GM12878 (cell line): Measurements from ENCODE around the gene AXIN1. TPM values are rescaled to one million over a fixed set of nuclear protein-coding genes. Genes with fewer than 3 reads are reported as not detected.

Experiments used
- ATAC-seq: fragments of 200-7000 bp; cut with Tn5 transposase; 3 replicates; pipeline ENCODE4 v1.9.1; 2020; ENCODE audit warnings: mild to moderate bottlenecking, moderate library complexity
- BruUV-seq: library from RNA; stranded (reverse); fragments of 400-500 nt; replicated peaks from 2 replicates; lab custom pipeline; 2021; lab: Mats Ljungman, UMichigan
- CTCF ChIA-PET: fragments of 300-600 bp; sonication (Branson Sonifier 250); formaldehyde crosslinking; extraction: SDS; loops from one replicate; lab custom pipeline; 2021; ENCODE audit warnings: inconsistent platforms; lab: Yijun Ruan, JAX
- POLR2A ChIA-PET: fragments of 350-600 bp; formaldehyde crosslinking; extraction: SDS; loops from one replicate; lab custom pipeline; 2021; ENCODE audit warnings: inconsistent platforms; lab: Charles Lee
- RAD21 ChIA-PET: fragments of 300-600 bp; sonication (Branson Sonifier 250); formaldehyde crosslinking; loops from one replicate; lab custom pipeline; 2023; ENCODE audit warnings: antibody characterized with exemption; ENCODE audit not compliant: unreplicated experiment; lab: Charles Lee
- SMC1A ChIA-PET: fragments of 300-600 bp; sonication (Branson Sonifier 250); formaldehyde crosslinking; loops from one replicate; lab custom pipeline; 2023; ENCODE audit not compliant: unreplicated experiment, uncharacterized antibody; lab: Charles Lee
- DNase-seq: peaks from one replicate; pipeline ENCODE4 v3.0.0-alpha.2; 2011; ENCODE audit warnings: low read depth, low spot score
- FAIRE-seq: peaks from 3 replicates; lab custom pipeline; 2011; peaks lifted over from hg19 to GRCh38; lab: Jason Lieb, UNC
- H2AFZ ChIP-seq: 2 replicates; pipeline ENCODE4 v1.6.0; 2011; ENCODE audit warnings: low read depth, low read length, control low read depth; ENCODE audit not compliant: control insufficient read depth
- H3K27ac ChIP-seq: 2 replicates; pipeline ENCODE4 v1.5.1; 2011; ENCODE audit warnings: control low read depth; ENCODE audit not compliant: control insufficient read depth, insufficient read depth
- H3K27me3 ChIP-seq, 2 experiments: replicated peaks in 1 of 2; 2 replicates each; pipeline versions ENCODE4 v1.6.0 to v1.6.1; 2011; ENCODE audit warnings: low read length in 1 of 2; ENCODE audit not compliant: control insufficient read depth in 2 of 2, insufficient read depth in 2 of 2
- H3K36me3 ChIP-seq, 2 experiments: 2 replicates each; pipeline ENCODE4 v1.5.1; 2011; ENCODE audit warnings: low read length in 1 of 2; ENCODE audit not compliant: control insufficient read depth in 2 of 2, insufficient read depth in 2 of 2
- H3K4me1 ChIP-seq: 2 replicates; pipeline ENCODE4 v1.6.1; 2011; ENCODE audit warnings: mild to moderate bottlenecking, low read length, moderate library complexity, mixed read lengths; ENCODE audit not compliant: control insufficient read depth, insufficient read depth
- H3K4me2 ChIP-seq: 2 replicates; pipeline ENCODE4 v1.6.0; 2011; ENCODE audit warnings: control low read depth; ENCODE audit not compliant: control insufficient read depth, insufficient read depth
- H3K4me3 ChIP-seq: fragments of 200-600 bp; sonication (generic); 2 replicates; pipeline ENCODE4 v1.5.1; 2016
- H3K79me2 ChIP-seq: 2 replicates; pipeline ENCODE4 v1.6.0; 2011; ENCODE audit warnings: low read length; ENCODE audit not compliant: control insufficient read depth, insufficient read depth
- H3K9ac ChIP-seq: 2 replicates; pipeline ENCODE4 v1.8.0; 2011; ENCODE audit warnings: low read length, control low read depth, mixed read lengths; ENCODE audit not compliant: control insufficient read depth, insufficient read depth
- H3K9me3 ChIP-seq: replicated peaks from 3 replicates; pipeline ENCODE4 v1.5.1; 2011; ENCODE audit warnings: mild to moderate bottlenecking, low read length; ENCODE audit not compliant: control insufficient read depth, insufficient read depth
- H4K20me1 ChIP-seq: 2 replicates; pipeline ENCODE4 v1.6.0; 2011; ENCODE audit not compliant: control insufficient read depth, insufficient read depth
- BACH1 ChIP-seq: fragments of 450-650 bp; IDR thresholded peaks from 2 replicates; pipeline ENCODE4 v1.6.1; 2017; ENCODE audit warnings: mild to moderate bottlenecking, borderline replicate concordance
- BCL3 ChIP-seq: IDR thresholded peaks from 2 replicates; pipeline ENCODE4 v1.6.1; 2011; ENCODE audit warnings: borderline replicate concordance, low read depth, mild to moderate bottlenecking, moderate library complexity, low read length; ENCODE audit not compliant: insufficient read depth, poor library complexity, severe bottlenecking
- DPF2 ChIP-seq: fragments of 450-650 bp; IDR thresholded peaks from 2 replicates; pipeline ENCODE4 v1.6.1; 2017; ENCODE audit warnings: mild to moderate bottlenecking
- ELK1 ChIP-seq: IDR thresholded peaks from 2 replicates; pipeline ENCODE4 v1.6.1; 2012; ENCODE audit warnings: low read depth, low read length, improper control_type of control experiment
- PAX5 ChIP-seq: IDR thresholded peaks from 2 replicates; pipeline ENCODE4 v1.6.1; 2011; ENCODE audit warnings: low read depth, low read length, borderline replicate concordance
- POLR2A ChIP-seq: IDR thresholded peaks from 2 replicates; pipeline ENCODE4 v1.6.1; 2011; ENCODE audit warnings: low read depth, mild to moderate bottlenecking, low read length
- POLR2AphosphoS2 ChIP-seq: IDR thresholded peaks from 2 replicates; pipeline ENCODE4 v1.6.1; 2011; ENCODE audit warnings: low read depth, mild to moderate bottlenecking, low read length, improper control_type of control experiment, moderate library complexity
- RAD21 ChIP-seq: IDR thresholded peaks from 2 replicates; pipeline ENCODE4 v1.6.1; 2011; ENCODE audit warnings: mild to moderate bottlenecking, low read depth, low read length, moderate library complexity; ENCODE audit not compliant: insufficient read depth
- RBBP5 ChIP-seq: fragments of 200-600 bp; sonication (generic); conservative IDR thresholded peaks from 2 replicates; pipeline ENCODE4 v1.6.1; 2016
- RFX5 ChIP-seq: IDR thresholded peaks from 2 replicates; pipeline ENCODE4 v1.6.1; 2011; ENCODE audit warnings: low read depth, low read length, improper control_type of control experiment
- SREBF2 ChIP-seq: IDR thresholded peaks from 2 replicates; pipeline ENCODE4 v1.6.1; 2012; ENCODE audit warnings: mild to moderate bottlenecking, low read length
- STAT3 ChIP-seq: IDR thresholded peaks from 2 replicates; pipeline ENCODE4 v1.6.1; 2011; ENCODE audit warnings: low read depth, low read length, improper control_type of control experiment
- WRNIP1 ChIP-seq: IDR thresholded peaks from 2 replicates; pipeline ENCODE4 v1.6.1; 2011; ENCODE audit warnings: low read depth, low read length, improper control_type of control experiment, borderline replicate concordance
- WGBS: methylation state at CpG from one replicate; pipeline ENCODE4 v1.1.6; 2016; ENCODE audit warnings: low lambda C conversion rate; ENCODE audit not compliant: insufficient replicate concordance, insufficient coverage; ENCODE audit errors: missing lambda C conversion rate; 5-methylcytosine and 5-hydroxymethylcytosine counted together
- in situ Hi-C: fragments of 300-500 bp; cut with MboI; formaldehyde crosslinking; loops from 9 replicates; pipeline ENCODE4 v1.14.3; 2018; ENCODE audit warnings: mixed read lengths
- intact Hi-C: fragments of 100-400 bp; cut with micrococcal nuclease; formaldehyde crosslinking; loops from one replicate; pipeline ENCODE4 v1.14.2; 2022; ENCODE audit not compliant: unreplicated experiment
- polyA plus RNA-seq, 11 experiments: library from polyadenylated mRNA; depleted of rRNA in 4 of 11; unstranded in 6 of 11; stranded (reverse) in 5 of 11; fragments of >200 nt; fragmentation: Nextera tagmentation in 4 of 11; fragmentation: Illumina TruSeq in 1 of 11; extraction: Ambion mirVana in 4 of 11; extraction: Trizol in 1 of 11; gene quantifications; 1 replicate in 1 of 11; 2 replicates in 10 of 11; pipeline versions ENCODE4 v1.2.1 to v1.2.3, GENCODE V29; 2011 to 2016; ENCODE audit warnings: inconsistent platforms in 2 of 11, missing spikeins in 2 of 11, low read depth in 1 of 11
- total RNA-seq, 4 experiments: library from RNA; depleted of rRNA in 3 of 4; stranded (reverse); fragments of >200 nt in 3 of 4; fragmentation: Illumina TruSeq in 1 of 4; extraction: Trizol in 1 of 4; gene quantifications; 2 replicates each; pipeline versions ENCODE4 v1.2.1 to v1.2.3, GENCODE V29; 2013 to 2021

Gene AXIN1
- total and polyA plus RNA-seq, 10 of the 15 experiments (the other 5 are each of a cell fraction or from before 2014, with no cell fraction given) = 0.26 to 27.1 (median 7.7) TPM

GRCh38 chr16:265711-266110, 86.8 kb downstream of the AXIN1 start:
- no TSS peak for BruUV-seq
- FAIRE-seq = no peak
- Histone ChIP-seq H3K4me1 (no peaks in the 10 kb centered on the region), H3K4me3 (no peak overlapping the region), H3K79me2 (no peaks in the 10 kb centered on the region), H4K20me1 (no peaks in the 10 kb centered on the region), H3K9me3 (no peaks in the 10 kb centered on the region), H2AFZ (no peak overlapping the region), H3K27ac (no peak overlapping the region), H3K9ac (no peak overlapping the region), H3K36me3 (no peaks in the 10 kb centered on the region; a peak in 1 of 4 replicates), H3K4me2 (no peak overlapping the region), H3K27me3 (no peaks in the 10 kb centered on the region)
- ChIA-PET RAD21 (no interaction called here), POLR2A (no interaction called here), CTCF (no interaction called here), SMC1A (interaction anchor here (0.5 kb wide), 1 partner anchor 50 kb away, joined by 3 read pairs; no protein-coding TSS in a partner anchor)
- in situ Hi-C loops (no loop called here), intact Hi-C loops (no loop called here)
- DNase-seq = no peak
- ATAC-seq = no peak
- WGBS = 51% methylated on average over 12 of the region's 12 CpGs
- no peak for TF ChIP-seq RAD21
- peak; percentile 44; the same call in 1 of the 2 replicates for TF ChIP-seq POLR2A
- TF ChIP-seq RBBP5 = no peak
- TF ChIP-seq RFX5 = no peak
- no peak for TF ChIP-seq DPF2
- no peak for TF ChIP-seq POLR2AphosphoS2
- TF ChIP-seq PAX5 = no peak

- Histone ChIP-seq H2AFZ (no peak overlapping the region), H3K27me3 (no peaks in the 10 kb centered on the region), H3K9ac (no peak overlapping the region), H3K4me1 (no peaks in the 10 kb centered on the region), H3K9me3 (no peaks in the 10 kb centered on the region), H4K20me1 (no peaks in the 10 kb centered on the region), H3K36me3 (no peaks in the 10 kb centered on the region; a peak in 1 of 4 replicates), H3K4me2 (no peak overlapping the region), H3K79me2 (no peaks in the 10 kb centered on the region), H3K4me3 (no peak overlapping the region), H3K27ac (no peak overlapping the region)
- ChIA-PET RAD21 (no interaction called here), CTCF (no interaction called here), SMC1A (interaction anchor here (0.5 kb wide), 1 partner anchor 49 kb away, joined by 3 read pairs; no protein-coding TSS in a partner anchor), POLR2A (no interaction called here)
- in situ Hi-C loops (no loop called here), intact Hi-C loops (no loop called here)
- FAIRE-seq (no peak), ATAC-seq (no peak), DNase-seq (no peak)
- TF ChIP-seq SREBF2 (no peak), STAT3 (no peak), ELK1 (no peak), BACH1 (no peak), WRNIP1 (no peak), BCL3 (no peak)
- 79% methylated on average over 14 of the region's 14 CpGs for WGBS
- BruUV-seq = no TSS peak
Measured at GRCh38 chr16:265002-265529, 87.5 kb downstream of the AXIN1 start.
